Fibroblast of pulmonary artery (primary cell): Measurements from ENCODE around the gene NACC1.

Experiments used
- DNase-seq: peaks from one replicate; pipeline ENCODE4 v3.0.0-alpha.2; 2010; ENCODE audit warnings: low read depth
- H3K4me3 ChIP-seq: replicated peaks from 2 replicates; pipeline ENCODE4 v1.5.1; 2011; ENCODE audit warnings: low read depth, mild to moderate bottlenecking, control low read depth, low read length, moderate library complexity
- TF ChIP-seq, protein P1 (sequence below): IDR thresholded peaks from 2 replicates; pipeline ENCODE4 v1.5.1; 2011; ENCODE audit warnings: mild to moderate bottlenecking, control low read depth, low read length, inconsistent platforms; ENCODE audit errors: missing control alignments

NACC1 gene

DNA sequence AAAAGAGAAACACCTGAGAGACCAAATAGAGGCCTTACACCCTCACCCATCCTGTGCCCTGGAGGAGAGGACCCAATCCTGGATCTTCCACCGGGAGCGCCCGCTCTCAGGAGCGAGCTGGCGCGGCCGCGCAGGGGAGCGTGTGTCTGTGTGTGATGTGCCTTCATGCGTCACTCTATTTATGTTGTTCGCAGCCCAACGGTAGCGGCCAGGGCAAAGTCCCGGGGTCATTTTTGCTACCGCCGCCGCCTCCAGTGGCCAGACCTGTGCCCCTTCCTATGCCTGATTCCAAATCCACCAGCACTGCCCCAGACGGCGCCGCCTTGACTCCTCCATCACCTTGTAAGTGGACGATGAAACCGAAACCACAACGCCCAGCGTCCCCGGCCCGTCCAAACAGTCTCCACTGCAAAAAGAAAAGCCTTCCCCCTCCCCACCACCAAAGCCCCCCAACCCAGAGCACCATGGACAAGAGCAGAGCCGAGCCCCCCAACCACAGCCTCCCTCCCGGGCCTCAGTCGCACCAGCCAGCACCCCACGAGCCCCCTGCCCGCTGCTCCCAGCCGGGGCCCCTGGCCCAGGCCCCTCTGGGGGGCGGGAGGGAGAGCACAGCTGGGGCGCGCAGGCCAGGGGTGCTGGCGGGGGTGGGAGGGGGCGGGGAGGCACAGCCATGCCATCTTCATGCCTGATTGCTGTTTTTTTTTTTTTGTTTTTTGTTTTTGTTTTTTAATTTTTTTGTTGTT, 30.1 kb upstream of the NACC1 start:
- TF ChIP-seq, protein P1, sequence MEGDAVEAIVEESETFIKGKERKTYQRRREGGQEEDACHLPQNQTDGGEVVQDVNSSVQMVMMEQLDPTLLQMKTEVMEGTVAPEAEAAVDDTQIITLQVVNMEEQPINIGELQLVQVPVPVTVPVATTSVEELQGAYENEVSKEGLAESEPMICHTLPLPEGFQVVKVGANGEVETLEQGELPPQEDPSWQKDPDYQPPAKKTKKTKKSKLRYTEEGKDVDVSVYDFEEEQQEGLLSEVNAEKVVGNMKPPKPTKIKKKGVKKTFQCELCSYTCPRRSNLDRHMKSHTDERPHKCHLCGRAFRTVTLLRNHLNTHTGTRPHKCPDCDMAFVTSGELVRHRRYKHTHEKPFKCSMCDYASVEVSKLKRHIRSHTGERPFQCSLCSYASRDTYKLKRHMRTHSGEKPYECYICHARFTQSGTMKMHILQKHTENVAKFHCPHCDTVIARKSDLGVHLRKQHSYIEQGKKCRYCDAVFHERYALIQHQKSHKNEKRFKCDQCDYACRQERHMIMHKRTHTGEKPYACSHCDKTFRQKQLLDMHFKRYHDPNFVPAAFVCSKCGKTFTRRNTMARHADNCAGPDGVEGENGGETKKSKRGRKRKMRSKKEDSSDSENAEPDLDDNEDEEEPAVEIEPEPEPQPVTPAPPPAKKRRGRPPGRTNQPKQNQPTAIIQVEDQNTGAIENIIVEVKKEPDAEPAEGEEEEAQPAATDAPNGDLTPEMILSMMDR, result no peak
- no peak overlapping the region for H3K4me3 ChIP-seq
- no peak for DNase-seq

DNA sequence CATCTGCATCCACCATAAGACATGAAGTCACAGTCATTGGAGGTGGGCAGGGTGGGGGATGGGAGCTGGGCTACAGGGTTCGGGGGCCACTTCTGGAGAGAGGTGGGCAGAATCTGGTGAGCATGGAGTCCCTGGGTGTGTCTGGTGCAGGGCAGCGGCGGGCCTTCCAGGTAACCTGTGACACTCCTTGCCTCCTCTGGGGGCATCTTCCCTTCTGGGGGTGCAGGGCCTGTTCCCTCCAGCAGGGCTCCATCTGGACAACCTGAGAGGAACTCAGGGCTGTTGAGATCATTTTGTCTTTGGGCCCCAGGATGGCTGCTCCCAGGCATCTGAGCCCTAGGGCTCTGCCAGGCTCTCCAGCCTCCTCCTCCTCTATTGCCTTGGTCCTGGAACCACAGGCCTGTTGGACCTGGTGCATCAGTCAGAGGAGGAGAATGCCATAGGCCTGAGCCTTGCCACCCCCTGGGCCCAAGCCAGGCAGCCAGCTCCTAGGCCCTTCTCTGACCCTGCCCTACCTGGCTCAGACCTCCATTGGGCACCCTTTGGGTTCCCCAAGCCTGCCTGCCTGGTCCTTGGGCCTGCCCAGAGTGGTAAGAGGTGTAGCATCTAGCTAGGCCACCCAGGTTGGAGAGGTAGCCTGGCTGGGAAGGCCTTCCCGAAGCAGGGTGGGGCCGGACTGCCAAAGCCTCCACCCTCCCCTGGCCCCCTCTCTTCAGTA, 28.8 kb upstream of the NACC1 start:
- TF ChIP-seq, protein P1, result peak; percentile 28
- DNase-seq, result no peak
- no peak overlapping the region for H3K4me3 ChIP-seq

DNA sequence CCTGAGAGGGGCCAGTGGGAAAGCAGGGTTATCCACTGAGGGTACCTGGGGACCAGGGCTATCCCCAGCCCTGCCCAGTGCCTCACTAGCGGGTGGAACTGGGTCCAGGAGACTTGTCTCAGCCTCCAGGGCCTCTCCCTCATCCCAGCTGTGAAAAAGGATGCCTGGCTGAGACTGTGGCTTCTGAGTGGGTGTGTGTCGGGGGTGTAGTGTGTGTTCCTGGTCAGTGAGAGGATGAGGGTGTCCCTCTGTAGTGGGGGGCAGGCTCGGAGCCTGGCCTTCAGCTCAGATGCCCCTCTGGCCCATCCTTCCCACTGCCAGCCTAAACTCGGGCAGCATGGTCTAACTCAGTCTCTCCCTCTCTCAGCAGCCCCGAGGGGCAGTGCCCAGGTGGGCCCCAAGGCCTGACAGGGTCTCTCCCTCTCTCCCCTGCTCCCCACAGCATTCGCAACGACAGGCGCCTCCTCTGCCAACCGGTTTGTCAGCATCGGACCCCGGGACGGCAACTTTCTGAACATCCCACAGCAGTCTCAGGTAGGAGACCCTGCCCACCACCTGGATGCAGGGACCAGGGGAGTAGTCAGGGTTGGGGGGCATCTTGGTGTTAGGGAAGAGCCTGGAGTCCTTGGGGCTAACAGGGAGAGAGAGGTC, 28.1 kb upstream of the NACC1 start:
- no peak for DNase-seq
- no peak overlapping the region for H3K4me3 ChIP-seq
- TF ChIP-seq, protein P1, result no peak

DNA sequence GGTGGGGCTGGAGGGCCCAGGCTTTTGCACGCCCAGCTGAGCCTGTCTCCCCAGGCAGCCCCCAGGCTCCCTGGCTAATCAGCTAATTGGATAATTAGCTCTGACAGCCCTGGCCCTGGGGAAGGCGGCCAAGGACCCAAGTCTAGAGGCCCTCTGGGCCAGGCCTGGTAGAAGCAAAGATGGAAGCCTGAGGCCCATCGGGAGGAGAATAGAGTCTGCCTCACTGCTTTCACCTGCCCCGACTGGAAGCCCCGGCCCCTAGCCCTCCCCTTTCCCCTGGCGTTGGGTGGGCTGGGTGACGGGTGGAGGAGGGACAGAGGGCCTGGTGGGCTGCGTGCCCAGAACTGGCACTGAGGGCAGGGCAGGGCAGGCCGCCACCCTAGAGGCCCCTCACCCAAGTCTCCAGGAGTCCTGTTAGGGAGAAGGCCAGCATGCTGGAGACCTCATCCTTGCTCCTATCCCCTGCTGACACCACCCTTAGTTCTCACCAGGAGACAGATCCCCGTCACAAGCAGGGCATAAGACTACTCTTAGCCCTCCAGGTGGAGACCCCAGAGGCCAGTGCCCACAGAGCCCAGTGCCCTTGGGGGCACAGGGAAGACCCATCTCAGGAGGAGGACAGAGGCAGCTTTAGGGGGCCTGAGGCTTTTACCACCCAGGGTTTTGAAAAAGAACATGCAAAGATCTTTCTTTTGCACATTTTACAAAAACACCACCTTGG, 27.4 kb upstream of the NACC1 start:
- no peak for DNase-seq
- TF ChIP-seq, protein P1, result no peak
- H3K4me3 ChIP-seq, result no peak overlapping the region

DNA sequence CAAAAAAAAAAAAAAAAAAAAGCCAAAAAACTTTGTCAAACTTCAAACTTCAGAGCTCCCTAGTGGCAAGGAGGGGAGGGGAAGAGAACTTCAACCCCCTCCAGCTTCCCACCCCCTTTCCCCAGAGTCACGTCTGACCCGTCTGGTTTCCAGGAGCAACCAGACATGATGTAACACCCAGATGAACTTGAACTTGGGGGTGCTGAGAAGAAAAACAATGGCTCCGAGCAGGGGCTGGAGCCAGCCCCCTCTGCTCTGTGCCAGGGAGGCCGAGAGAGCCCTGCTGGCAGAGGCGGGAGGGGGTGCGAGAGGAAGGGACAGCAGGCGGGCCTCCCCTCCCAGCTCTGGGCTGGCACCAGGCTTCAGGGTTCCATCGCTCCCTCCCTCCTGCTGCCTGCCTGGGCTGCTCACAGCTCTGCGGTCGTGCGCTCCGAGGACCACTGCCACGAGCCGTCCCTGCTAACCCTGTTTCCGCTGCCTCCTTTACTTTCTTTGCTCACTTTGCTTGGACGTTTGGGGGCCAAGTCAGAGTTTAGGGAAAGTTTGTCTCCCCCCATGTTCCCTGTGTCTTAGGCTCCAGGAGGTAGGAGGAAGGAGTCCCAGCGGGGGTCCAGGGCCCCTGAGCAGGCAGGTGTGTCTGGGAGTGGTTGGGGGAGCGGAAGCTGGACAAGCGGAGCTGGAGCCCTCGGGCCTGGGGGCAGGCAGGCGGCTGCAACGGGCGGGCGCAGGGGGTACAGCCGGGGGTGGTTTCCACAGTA, 26.5 kb upstream of the NACC1 start:
- TF ChIP-seq, protein P1, result no peak
- no peak overlapping the region for H3K4me3 ChIP-seq
- peak; percentile 94 for DNase-seq

DNA sequence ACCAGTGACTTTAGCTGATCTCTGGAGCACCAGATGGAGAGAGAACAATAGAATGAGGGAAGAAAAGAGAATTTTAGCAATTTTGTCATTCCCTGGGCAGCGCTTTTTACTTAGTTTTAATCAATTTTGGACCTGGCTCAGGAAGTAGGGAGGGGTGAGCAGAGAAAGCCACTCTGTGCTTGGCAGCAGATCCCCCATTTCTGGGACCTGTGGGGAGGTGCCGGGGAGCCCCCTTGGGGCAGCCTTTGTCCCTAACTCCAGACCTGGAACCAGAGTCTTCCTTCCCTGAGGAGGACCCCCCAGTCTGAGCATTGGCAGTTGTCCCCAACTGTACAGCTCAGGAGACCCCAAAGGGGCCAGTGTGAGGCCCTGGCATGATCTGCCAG, 25.9 kb upstream of the NACC1 start:
- no peak overlapping the region for H3K4me3 ChIP-seq
- TF ChIP-seq, protein P1, result no peak
- DNase-seq, result no peak
